ENCODE data around the gene DCP2. TPM values are rescaled to one million over a fixed set of nuclear protein-coding genes. Genes with fewer than 3 reads are reported as not detected.

DCP2 gene
- total RNA-seq, 1 donor, result 27.9 TPM

GRCh38 chr5:113026211-113026610 lies 49.6 kb downstream of the DCP2 start:
- H3K79me2 ChIP-seq (ENCODE audit: insufficient read depth, low read length), result no peaks in the 10 kb centered on the region
- H3K27ac ChIP-seq (ENCODE audit: low read depth, low read length), result no peak overlapping the region
- TF ChIP-seq CTCF (IDR thresholded peaks at IDR 0.05; ENCODE audit: extremely low read depth, low read depth, low read length), result no peak
- no peak overlapping the region for H2AFZ ChIP-seq (ENCODE audit: low read length)
- H3K9me3 ChIP-seq (ENCODE audit: low read depth, low read length), result no peaks in the 10 kb centered on the region
- no peak overlapping the region for H3K4me3 ChIP-seq (ENCODE audit: insufficient read depth, low read length)
- no peaks in the 10 kb centered on the region for H3K27me3 ChIP-seq (ENCODE audit: insufficient read depth, low read length)
- H3K4me2 ChIP-seq (ENCODE audit: insufficient read depth, low read length), result no peak overlapping the region
- peaks cover 18% of the 10 kb centered on the region for H3K36me3 ChIP-seq (ENCODE audit: insufficient read depth, low read length)
- DNase-seq (ENCODE audit: insufficient read length, low spot score, missing footprints), result no peak
- H4K20me1 ChIP-seq (ENCODE audit: insufficient read depth, low read length), result no peaks in the 10 kb centered on the region
- H3K4me1 ChIP-seq (ENCODE audit: insufficient read depth, low read length), result peaks cover 19% of the 10 kb centered on the region

DNA sequence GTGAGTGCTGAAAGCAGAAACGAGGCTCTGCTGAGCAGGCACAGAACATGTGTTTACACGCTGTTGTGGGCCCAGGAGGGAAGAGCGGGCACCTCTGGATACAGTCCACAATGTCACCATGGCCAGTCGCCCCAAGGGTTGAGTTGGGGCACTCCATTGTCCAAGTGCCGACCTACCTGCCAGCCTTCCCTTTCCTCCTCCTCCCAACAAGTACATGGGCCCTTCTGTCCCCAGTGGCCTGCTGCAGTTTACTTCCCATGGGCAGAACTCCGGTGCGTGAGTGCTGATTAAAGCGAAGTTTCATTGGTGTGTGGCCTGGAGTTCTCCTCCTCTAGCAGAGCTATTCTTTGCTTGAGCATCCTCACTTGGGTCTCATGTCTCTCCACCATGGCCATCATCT lies 50.4 kb downstream of the DCP2 start:
- H3K4me3 ChIP-seq (ENCODE audit: insufficient read depth, low read length), result no peak overlapping the region
- no peak overlapping the region for H2AFZ ChIP-seq (ENCODE audit: low read length)
- H4K20me1 ChIP-seq (ENCODE audit: insufficient read depth, low read length), result no peaks in the 10 kb centered on the region
- H3K9me3 ChIP-seq (ENCODE audit: low read depth, low read length), result no peaks in the 10 kb centered on the region
- H3K4me1 ChIP-seq (ENCODE audit: insufficient read depth, low read length), result peaks cover 19% of the 10 kb centered on the region
- TF ChIP-seq CTCF (IDR thresholded peaks at IDR 0.05; ENCODE audit: extremely low read depth, low read depth, low read length), result no peak
- no peak overlapping the region for H3K4me2 ChIP-seq (ENCODE audit: insufficient read depth, low read length)
- no peaks in the 10 kb centered on the region for H3K79me2 ChIP-seq (ENCODE audit: insufficient read depth, low read length)
- H3K36me3 ChIP-seq (ENCODE audit: insufficient read depth, low read length), result peaks cover 18% of the 10 kb centered on the region
- H3K27ac ChIP-seq (ENCODE audit: low read depth, low read length), result no peak overlapping the region
- DNase-seq (ENCODE audit: insufficient read length, low spot score, missing footprints), result no peak
- no peaks in the 10 kb centered on the region for H3K27me3 ChIP-seq (ENCODE audit: insufficient read depth, low read length)

DNA sequence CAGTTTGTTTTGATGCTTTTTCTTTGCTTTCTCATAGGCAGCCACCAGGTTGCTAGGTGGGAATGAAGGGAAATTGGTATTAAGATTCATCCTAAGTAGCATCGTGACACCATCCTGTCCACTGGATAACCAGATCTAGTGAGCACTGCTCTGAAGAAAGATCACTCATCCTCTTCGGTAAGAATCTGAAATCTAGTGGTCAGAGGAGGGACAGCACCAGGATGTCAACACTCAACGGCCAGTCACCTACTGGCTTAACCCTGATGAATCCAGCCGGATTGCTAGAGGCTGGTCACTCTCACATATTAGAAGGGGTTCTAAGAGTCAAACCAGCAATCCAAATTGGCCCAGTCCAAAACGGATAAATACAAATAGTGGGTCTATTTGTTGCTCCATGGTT lies 50.8 kb downstream of the DCP2 start:
- no peak overlapping the region for H3K27ac ChIP-seq (ENCODE audit: low read depth, low read length)
- H3K79me2 ChIP-seq (ENCODE audit: insufficient read depth, low read length), result no peaks in the 10 kb centered on the region
- H3K4me2 ChIP-seq (ENCODE audit: insufficient read depth, low read length), result no peak overlapping the region
- H3K36me3 ChIP-seq (ENCODE audit: insufficient read depth, low read length), result peaks cover 18% of the 10 kb centered on the region
- no peak overlapping the region for H2AFZ ChIP-seq (ENCODE audit: low read length)
- H3K27me3 ChIP-seq (ENCODE audit: insufficient read depth, low read length), result no peaks in the 10 kb centered on the region
- no peaks in the 10 kb centered on the region for H4K20me1 ChIP-seq (ENCODE audit: insufficient read depth, low read length)
- no peak overlapping the region for H3K4me3 ChIP-seq (ENCODE audit: insufficient read depth, low read length)
- no peak for TF ChIP-seq CTCF (IDR thresholded peaks at IDR 0.05; ENCODE audit: extremely low read depth, low read depth, low read length)
- H3K4me1 ChIP-seq (ENCODE audit: insufficient read depth, low read length), result peaks cover 21% of the 10 kb centered on the region
- H3K9me3 ChIP-seq (ENCODE audit: low read depth, low read length), result no peaks in the 10 kb centered on the region
- no peak for DNase-seq (ENCODE audit: insufficient read length, low spot score, missing footprints)

GRCh38 chr5:113029614-113030013 lies 53.0 kb downstream of the DCP2 start:
- H3K4me3 ChIP-seq (ENCODE audit: insufficient read depth, low read length), result no peak overlapping the region
- no peak overlapping the region for H3K4me2 ChIP-seq (ENCODE audit: insufficient read depth, low read length)
- no peaks in the 10 kb centered on the region for H3K9me3 ChIP-seq (ENCODE audit: low read depth, low read length)
- H3K27ac ChIP-seq (ENCODE audit: low read depth, low read length), result peak overlapping the region; percentile 66
- no peak overlapping the region for H2AFZ ChIP-seq (ENCODE audit: low read length)
- no peak for TF ChIP-seq CTCF (IDR thresholded peaks at IDR 0.05; ENCODE audit: extremely low read depth, low read depth, low read length)
- DNase-seq (ENCODE audit: insufficient read length, low spot score, missing footprints), result peak; percentile 15
- H3K79me2 ChIP-seq (ENCODE audit: insufficient read depth, low read length), result no peaks in the 10 kb centered on the region
- H4K20me1 ChIP-seq (ENCODE audit: insufficient read depth, low read length), result no peaks in the 10 kb centered on the region
- peaks cover 36% of the 10 kb centered on the region for H3K4me1 ChIP-seq (ENCODE audit: insufficient read depth, low read length)
- H3K36me3 ChIP-seq (ENCODE audit: insufficient read depth, low read length), result peaks cover 10% of the 10 kb centered on the region
- H3K27me3 ChIP-seq (ENCODE audit: insufficient read depth, low read length), result no peaks in the 10 kb centered on the region

Measured in osteoblast (primary cell).